Dendritic cell treated with granulocyte-macrophage colony-stimulating factor and Interleukin-4, amounts not matched to agents 40 ng/mL and 50 ng/mL, for 4 days (primary cell): ENCODE results near the gene SLC7A11.

Experiments used
- H3K27ac Mint-ChIP-seq: one replicate; pipeline ENCODE4 v1.8.0; 2022; ENCODE audit warnings: mild to moderate bottlenecking, mixed read lengths
- H3K27me3 Mint-ChIP-seq: one replicate; pipeline ENCODE4 v1.8.0; 2022; ENCODE audit warnings: mild to moderate bottlenecking, mixed read lengths
- H3K36me3 Mint-ChIP-seq: one replicate; pipeline ENCODE4 v1.8.0; 2022; ENCODE audit warnings: low read depth, mixed read lengths
- H3K4me1 Mint-ChIP-seq: one replicate; pipeline ENCODE4 v1.8.0; 2022; ENCODE audit warnings: low read depth, mixed read lengths
- H3K4me3 Mint-ChIP-seq: one replicate; pipeline ENCODE4 v1.8.0; 2022; ENCODE audit warnings: mild to moderate bottlenecking, moderate library complexity, mixed read lengths
- H3K9me3 Mint-ChIP-seq: one replicate; pipeline ENCODE4 v1.8.0; 2022; ENCODE audit warnings: mixed read lengths
- intact Hi-C: fragments of 100-400 bp; cut with micrococcal nuclease; formaldehyde crosslinking; loops from one replicate; pipeline ENCODE4 v1.15.0; 2022

The SLC7A11 gene

GRCh38 chr4:138140879-138141278, 101.3 kb downstream of the SLC7A11 start:
- Mint-ChIP-seq H3K4me3 (no peak overlapping the region), H3K27ac (no peak overlapping the region), H3K36me3 (no peaks in the 10 kb centered on the region), H3K27me3 (peaks cover 2% of the 10 kb centered on the region), H3K9me3 (no peaks in the 10 kb centered on the region), H3K4me1 (no peaks in the 10 kb centered on the region)
- intact Hi-C loops: no loop called here

- intact Hi-C loops: no loop called here
- Mint-ChIP-seq H3K4me1 (no peaks in the 10 kb centered on the region), H3K4me3 (no peak overlapping the region), H3K27ac (no peak overlapping the region), H3K27me3 (peaks cover 2% of the 10 kb centered on the region), H3K36me3 (no peaks in the 10 kb centered on the region), H3K9me3 (no peaks in the 10 kb centered on the region)
Observed at GRCh38 chr4:138138774-138139173, 103.4 kb downstream of the SLC7A11 start.

GRCh38 chr4:138135610-138136009, 106.5 kb downstream of the SLC7A11 start:
- H3K4me3 Mint-ChIP-seq: no peak overlapping the region
- H3K9me3 Mint-ChIP-seq: peaks cover 12% of the 10 kb centered on the region
- no peak overlapping the region for H3K27ac Mint-ChIP-seq
- H3K36me3 Mint-ChIP-seq: no peaks in the 10 kb centered on the region
- H3K4me1 Mint-ChIP-seq: no peaks in the 10 kb centered on the region
- intact Hi-C loops: no loop called here
- no peaks in the 10 kb centered on the region for H3K27me3 Mint-ChIP-seq

GRCh38 chr4:138118270-138118669, 123.9 kb downstream of the SLC7A11 start:
- Mint-ChIP-seq H3K27me3 (peaks cover 6% of the 10 kb centered on the region), H3K4me1 (no peaks in the 10 kb centered on the region), H3K9me3 (no peaks in the 10 kb centered on the region), H3K27ac (no peak overlapping the region), H3K4me3 (no peak overlapping the region), H3K36me3 (no peaks in the 10 kb centered on the region)
- intact Hi-C loops: no loop called here

- Mint-ChIP-seq H3K27ac (no peak overlapping the region), H3K27me3 (peaks cover 10% of the 10 kb centered on the region), H3K4me3 (no peak overlapping the region), H3K36me3 (no peaks in the 10 kb centered on the region), H3K4me1 (no peaks in the 10 kb centered on the region), H3K9me3 (no peaks in the 10 kb centered on the region)
- intact Hi-C loops: no loop called here
Observed at GRCh38 chr4:138115053-138115452, 127.1 kb downstream of the SLC7A11 start.

- no peaks in the 10 kb centered on the region for H3K9me3 Mint-ChIP-seq
- intact Hi-C loops: no loop called here
- H3K4me3 Mint-ChIP-seq: no peak overlapping the region
Observed at GRCh38 chr4:138114434-138114833, 127.7 kb downstream of the SLC7A11 start.

More at GRCh38 chr4:138114434-138114833, 127.7 kb downstream of the SLC7A11 start:
- H3K27me3 Mint-ChIP-seq: peaks cover 10% of the 10 kb centered on the region
- no peak overlapping the region for H3K27ac Mint-ChIP-seq
- no peaks in the 10 kb centered on the region for H3K4me1 Mint-ChIP-seq
- no peaks in the 10 kb centered on the region for H3K36me3 Mint-ChIP-seq
